Natural killer cell (primary cell): ENCODE data around the gene SIX4. TPM values are rescaled to one million over a fixed set of nuclear protein-coding genes. Genes with fewer than 3 reads are reported as not detected.

Source experiments
- ATAC-seq, 3 donors: fragments of 150-1000 bp in 2 of 3; fragments of 200-7000 bp in 1 of 3; cut with Tn5 transposase; 1 replicate in 1 of 3; 2 replicates in 2 of 3; pipeline ENCODE4 v1.10.0; 2021; ENCODE audit warnings: mild to moderate bottlenecking in 2 of 3, moderate library complexity in 2 of 3
- DNase-seq, 2 donors: peaks; one replicate each; pipeline versions ENCODE4 v3.0.0 to v3.0.0-alpha.2; 2013 to 2021; ENCODE audit warnings: mixed read lengths in 1 of 2
- H3K27ac ChIP-seq: one replicate; pipeline ENCODE4 v1.5.1; 2013; ENCODE audit warnings: mild to moderate bottlenecking, low read length
- H3K27me3 ChIP-seq: one replicate; pipeline ENCODE4 v1.6.1; 2013; ENCODE audit warnings: low read length; ENCODE audit not compliant: control insufficient read depth, insufficient read depth
- H3K36me3 ChIP-seq: one replicate; pipeline ENCODE4 v1.6.1; 2013; ENCODE audit warnings: low read length; ENCODE audit not compliant: control insufficient read depth, insufficient read depth
- H3K4me1 ChIP-seq: one replicate; pipeline ENCODE4 v1.6.1; 2013; ENCODE audit warnings: low read length; ENCODE audit not compliant: control insufficient read depth, insufficient read depth
- H3K4me3 ChIP-seq: one replicate; pipeline ENCODE4 v1.5.1; 2013; ENCODE audit warnings: low read length
- H3K9me3 ChIP-seq: one replicate; pipeline ENCODE4 v1.6.1; 2013; ENCODE audit warnings: low read length; ENCODE audit not compliant: control insufficient read depth, insufficient read depth
- H3K27ac Mint-ChIP-seq, 2 donors: one replicate each; pipeline ENCODE4 v1.8.0; 2022; ENCODE audit warnings: mild to moderate bottlenecking in 2 of 2, mixed read lengths in 2 of 2, moderate library complexity in 1 of 2
- H3K27me3 Mint-ChIP-seq, 2 donors: one replicate each; pipeline ENCODE4 v1.8.0; 2022; ENCODE audit warnings: low read depth in 2 of 2, mixed read lengths in 2 of 2
- H3K36me3 Mint-ChIP-seq: one replicate; pipeline ENCODE4 v1.8.0; 2022; ENCODE audit warnings: mixed read lengths
- H3K4me1 Mint-ChIP-seq, 2 donors: one replicate each; pipeline ENCODE4 v1.8.0; 2022; ENCODE audit warnings: mixed read lengths in 2 of 2
- H3K4me3 Mint-ChIP-seq: one replicate; pipeline ENCODE4 v1.8.0; 2022; ENCODE audit warnings: mild to moderate bottlenecking, moderate library complexity, mixed read lengths
- H3K9me3 Mint-ChIP-seq, 2 donors: one replicate each; pipeline ENCODE4 v1.8.0; 2022; ENCODE audit warnings: mixed read lengths in 2 of 2
- CTCF ChIP-seq: fragments of 200-600 bp; IDR thresholded peaks from one replicate; pipeline ENCODE4 v1.8.0; 2022; ENCODE audit warnings: antibody characterized with exemption
- WGBS: methylation state at CpG from one replicate; pipeline ENCODE4 v1.1.7; 2013; ENCODE audit warnings: missing lambda C conversion rate; ENCODE audit not compliant: insufficient coverage; 5-methylcytosine and 5-hydroxymethylcytosine counted together
- intact Hi-C: fragments of 100-400 bp; cut with micrococcal nuclease; formaldehyde crosslinking; loops from one replicate; pipeline ENCODE4 v1.14.2; 2022
- total RNA-seq, 4 donors: library from RNA; stranded (reverse); fragments of 120-200 nt in 1 of 4; gene quantifications; one replicate each; pipeline versions ENCODE4 v1.2.3 to v1.2.4, GENCODE V29; 2013 to 2022

Gene SIX4
- total RNA-seq, 3 donors from 2014 or later (not counting 1 experiment from before 2014, with no cell fraction given): not detected

DNA sequence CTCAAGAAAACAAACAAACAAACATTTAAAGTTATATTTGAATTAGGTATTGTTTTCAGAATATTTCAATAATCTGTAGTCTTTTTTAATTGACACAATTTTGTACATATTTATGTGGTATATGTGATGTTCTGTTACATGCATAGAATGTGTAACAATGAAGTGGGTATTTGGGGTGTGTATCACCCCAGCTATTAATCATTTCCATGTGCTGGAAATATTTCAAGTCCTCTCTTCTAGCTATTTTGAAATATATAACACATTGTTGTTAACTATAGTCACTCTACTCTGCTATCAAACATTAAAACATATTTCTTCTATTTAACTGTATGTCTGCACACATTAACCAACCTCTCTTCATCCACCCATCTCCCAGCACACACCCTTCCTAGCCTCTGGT is 42.9 kb downstream of the SIX4 start:
- DNase-seq: no peak
- H3K4me3 ChIP-seq: no peak overlapping the region
- H3K4me3 Mint-ChIP-seq: no peak overlapping the region

DNA sequence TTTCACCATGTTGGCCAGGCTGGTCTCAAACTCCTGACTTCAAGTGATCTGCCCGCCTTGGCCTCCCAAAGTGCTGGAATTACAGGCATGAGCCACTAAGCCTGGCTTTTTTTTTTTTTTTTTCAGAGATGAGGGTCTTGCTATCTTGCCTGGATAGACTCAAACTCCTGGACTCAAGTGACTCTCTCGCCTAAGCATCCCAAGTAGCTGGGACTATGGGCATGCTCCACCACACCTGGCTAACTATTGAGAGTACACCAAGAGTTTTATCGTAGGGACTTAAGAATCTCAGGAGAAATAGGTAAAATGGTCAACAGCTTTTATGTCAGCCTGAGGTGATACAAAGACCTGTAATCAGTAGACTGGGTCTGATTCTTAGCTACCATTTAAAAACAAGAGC is 43.6 kb downstream of the SIX4 start:
- DNase-seq (no peak), ATAC-seq (no peak)
- H3K4me1 ChIP-seq: no peaks in the 10 kb centered on the region
- intact Hi-C loops: no loop called here
- H3K4me3 Mint-ChIP-seq: no peak overlapping the region
- WGBS: 95% methylated on average over 2 of the region's 3 CpGs
- no peak overlapping the region for H3K4me3 ChIP-seq
- H3K27ac ChIP-seq: no peak overlapping the region
- no peaks in the 10 kb centered on the region for H3K36me3 ChIP-seq
- no peak for TF ChIP-seq CTCF
- no peaks in the 10 kb centered on the region for H3K9me3 ChIP-seq
- H3K4me1 Mint-ChIP-seq: no peaks in the 10 kb centered on the region
- no peak overlapping the region for H3K27ac Mint-ChIP-seq
- H3K36me3 Mint-ChIP-seq: no peaks in the 10 kb centered on the region
- H3K9me3 Mint-ChIP-seq: no peaks in the 10 kb centered on the region
- no peaks in the 10 kb centered on the region for H3K27me3 ChIP-seq
- H3K27me3 Mint-ChIP-seq: peaks cover 9 to 25% of the 10 kb centered on the region in 2 donors

More for the DNA sequence above, 42.9 kb downstream of the SIX4 start:
- intact Hi-C loops: no loop called here
- H3K4me1 ChIP-seq: no peaks in the 10 kb centered on the region
- Mint-ChIP-seq H3K9me3 (no peaks in the 10 kb centered on the region), H3K27me3 (peaks cover 9 to 17% of the 10 kb centered on the region in 2 donors), H3K36me3 (no peaks in the 10 kb centered on the region), H3K4me1 (no peaks in the 10 kb centered on the region), H3K27ac (no peak overlapping the region)
- H3K36me3 ChIP-seq: no peaks in the 10 kb centered on the region
- no peaks in the 10 kb centered on the region for H3K27me3 ChIP-seq
- no peak for ATAC-seq
- H3K27ac ChIP-seq: no peak overlapping the region
- H3K9me3 ChIP-seq: no peaks in the 10 kb centered on the region
- TF ChIP-seq CTCF: no peak

DNA sequence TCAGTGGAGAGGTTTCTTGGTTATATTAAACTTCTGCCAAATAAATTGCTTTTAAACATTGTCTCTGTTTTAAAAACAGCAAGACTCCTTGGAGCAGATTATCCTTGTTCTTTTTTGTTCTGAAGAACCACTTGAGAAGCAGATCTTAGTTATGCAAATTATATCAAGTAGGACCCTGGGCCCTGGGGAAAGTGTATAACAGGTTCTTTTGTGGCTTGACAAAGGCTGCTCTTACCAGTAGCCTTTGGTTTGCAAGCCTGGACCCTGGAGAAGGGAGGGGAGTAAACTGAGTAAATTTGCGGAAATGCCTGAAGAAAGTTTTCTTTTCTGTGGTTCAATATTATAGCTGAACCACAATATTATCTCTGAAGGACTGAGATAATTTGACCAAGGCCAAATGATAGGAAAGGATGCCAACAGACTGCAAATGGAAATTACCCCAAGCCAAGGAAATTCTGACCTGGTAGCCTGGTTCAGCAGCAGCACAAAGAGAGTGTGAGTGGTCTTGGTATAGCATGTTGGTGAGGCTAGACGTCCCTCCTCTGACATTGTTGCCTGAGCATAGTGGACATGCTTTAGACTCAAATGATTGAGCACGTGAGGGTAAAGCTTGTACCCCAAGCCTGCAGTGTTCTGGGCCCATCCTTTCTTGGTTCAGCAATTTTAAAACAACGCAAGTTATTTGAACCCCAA is 44.4 kb downstream of the SIX4 start:
- Mint-ChIP-seq H3K27me3 (peaks cover 9 to 25% of the 10 kb centered on the region in 2 donors), H3K36me3 (no peaks in the 10 kb centered on the region), H3K9me3 (no peaks in the 10 kb centered on the region), H3K27ac (no peak overlapping the region), H3K4me3 (no peak overlapping the region), H3K4me1 (no peaks in the 10 kb centered on the region)
- Histone ChIP-seq H3K4me3 (no peak overlapping the region), H3K9me3 (no peaks in the 10 kb centered on the region), H3K4me1 (no peaks in the 10 kb centered on the region), H3K36me3 (no peaks in the 10 kb centered on the region), H3K27ac (no peak overlapping the region), H3K27me3 (no peaks in the 10 kb centered on the region)
- 77% methylated on average over 4 of the region's 4 CpGs for WGBS
- DNase-seq (no peak), ATAC-seq (no peak)
- TF ChIP-seq CTCF: no peak
- intact Hi-C loops: no loop called here

DNA sequence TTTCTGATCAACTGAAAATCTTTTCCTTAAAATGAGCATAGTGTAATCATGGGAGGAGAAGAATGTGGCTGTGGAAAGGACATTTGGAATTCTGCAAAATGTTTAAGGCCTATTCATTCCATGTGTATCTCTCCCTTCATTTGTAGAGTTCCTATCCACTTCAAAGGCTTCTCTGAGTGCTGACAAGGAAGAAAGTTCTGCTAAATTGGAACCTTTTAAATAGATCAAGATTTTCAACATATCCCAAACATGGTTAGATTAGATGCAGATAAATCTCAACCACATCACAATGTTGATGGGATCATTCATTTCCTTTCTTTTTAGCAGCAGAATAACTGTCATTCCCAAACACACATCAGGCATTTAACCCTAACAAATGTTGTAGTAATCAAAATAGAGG is 46.5 kb downstream of the SIX4 start:
- no peaks in the 10 kb centered on the region for H3K4me1 ChIP-seq
- ATAC-seq (no peak), DNase-seq (no peak)
- H3K36me3 ChIP-seq: no peaks in the 10 kb centered on the region
- no peak for TF ChIP-seq CTCF
- intact Hi-C loops: no loop called here
- Mint-ChIP-seq H3K36me3 (no peaks in the 10 kb centered on the region), H3K27ac (no peak overlapping the region), H3K4me3 (no peak overlapping the region), H3K4me1 (no peaks in the 10 kb centered on the region), H3K27me3 (peaks cover 8 to 28% of the 10 kb centered on the region in 2 donors), H3K9me3 (no peaks in the 10 kb centered on the region)
- H3K27ac ChIP-seq: no peak overlapping the region
- H3K27me3 ChIP-seq: no peaks in the 10 kb centered on the region
- no peaks in the 10 kb centered on the region for H3K9me3 ChIP-seq
- no peak overlapping the region for H3K4me3 ChIP-seq
